ENCODE results near the gene UBE4B. TPM values are rescaled to one million over a fixed set of nuclear protein-coding genes. Genes with fewer than 3 reads are reported as not detected.

UBE4B gene
- total and polyA plus RNA-seq, 10 of the 15 experiments (the other 5 are each of a cell fraction or from before 2014, with no cell fraction given): 2.9 to 32.6 (median 20.7) TPM

- H3K4me2 ChIP-seq (ENCODE audit: control insufficient read depth, insufficient read depth): no peak overlapping the region
- POLR2A ChIA-PET: interaction anchor here (1.6 kb wide), 1 partner anchor 38 kb away, joined by 3 read pairs; no protein-coding TSS in a partner anchor
- H3K4me1 ChIP-seq (ENCODE audit: control insufficient read depth, insufficient read depth, low read length): no peaks in the 10 kb centered on the region
- no peaks in the 10 kb centered on the region for H3K9me3 ChIP-seq (replicated peaks; ENCODE audit: control insufficient read depth, insufficient read depth, low read length)
- SMC1A ChIA-PET (ENCODE audit: uncharacterized antibody, unreplicated experiment): interaction anchor here (1.4 kb wide), 1 partner anchor 15 kb away, joined by 5 read pairs; no protein-coding TSS in a partner anchor
- H3K4me3 ChIP-seq: no peak overlapping the region
- RAD21 ChIA-PET (ENCODE audit: unreplicated experiment): no interaction called here
- H3K9ac ChIP-seq (ENCODE audit: control insufficient read depth, insufficient read depth, low read length): no peak overlapping the region
- no peak for TF ChIP-seq EZH2 (IDR thresholded peaks at IDR 0.05; ENCODE audit: borderline replicate concordance, control insufficient read depth, low read depth, low read length)
- no peak for TF ChIP-seq EP300 (IDR thresholded peaks at IDR 0.05; ENCODE audit: borderline replicate concordance in 1 of 2, control insufficient read depth in 1 of 2, low read depth in 2 of 2, low read length in 2 of 2)
- no peak for TF ChIP-seq ATF7 (IDR thresholded peaks at IDR 0.05; ENCODE audit: low read depth)
- TF ChIP-seq ESRRA (IDR thresholded peaks at IDR 0.05; ENCODE audit: low read length): no peak
- TF ChIP-seq PAX5 (IDR thresholded peaks at IDR 0.05; ENCODE audit: borderline replicate concordance, low read depth, low read length): no peak
- no peak for TF ChIP-seq SREBF2 (IDR thresholded peaks at IDR 0.05; ENCODE audit: low read length)
- TF ChIP-seq FOXK2 (IDR thresholded peaks at IDR 0.05): no peak
- no peak for TF ChIP-seq ZBTB4 (CRISPR knock-in tag; IDR thresholded peaks at IDR 0.05)
- no peak for TF ChIP-seq RCOR1 (conservative IDR thresholded peaks at IDR 0.05; ENCODE audit: low read depth, low read length)
- TF ChIP-seq ZNF24 (IDR thresholded peaks at IDR 0.05): no peak
- no peaks in the 10 kb centered on the region for H3K27me3 ChIP-seq (replicated peaks in 1 of 2; ENCODE audit: control insufficient read depth in 2 of 2, insufficient read depth in 2 of 2, low read length in 1 of 2)
- no TSS peak for BruUV-seq (replicated peaks)
- H3K27ac ChIP-seq (ENCODE audit: control insufficient read depth, insufficient read depth): no peak overlapping the region
- ATAC-seq: no peak
- no peak for DNase-seq (ENCODE audit: low read depth, low spot score)
- intact Hi-C loops (cut with micrococcal nuclease; ENCODE audit: unreplicated experiment) (no loop called here), in situ Hi-C loops (cut with MboI) (no loop called here)
- H2AFZ ChIP-seq (ENCODE audit: control insufficient read depth, low read depth, low read length): no peak overlapping the region
- no peaks in the 10 kb centered on the region for H4K20me1 ChIP-seq (ENCODE audit: control insufficient read depth, insufficient read depth)
- no peak for FAIRE-seq
- H3K36me3 ChIP-seq (ENCODE audit: control insufficient read depth in 2 of 2, insufficient read depth in 2 of 2, low read length in 1 of 2): no peaks in the 10 kb centered on the region
- no peaks in the 10 kb centered on the region for H3K79me2 ChIP-seq (ENCODE audit: control insufficient read depth, insufficient read depth, low read length)
- CTCF ChIA-PET: interaction anchor here (1.5 kb wide), 1 partner anchor 49 kb away, joined by 4 read pairs; the partner anchor contains the start of gene KIF1B
- WGBS (ENCODE audit: insufficient coverage, insufficient replicate concordance, low lambda C conversion rate, missing lambda C conversion rate): 94% methylated on average over 12 of the region's 12 CpGs
Observed at GRCh38 chr1:10160907-10161490, 128.2 kb downstream of the UBE4B start.
